ENCODE data around the gene BCAS4.
"Not testable (repeated sequence)": the region's sequence is repeated elsewhere in the genome, so short reads cannot be mapped to it uniquely, and the experiment has no call there.

The BCAS4 gene

GRCh38 chr20:50799176-50799889 lies 4.5 kb downstream of the BCAS4 start:
- no peak for DNase-seq (ENCODE audit: low read depth in 2 of 2)

GRCh38 chr20:50799890-50800550 lies 5.2 kb downstream of the BCAS4 start:
- no peak for DNase-seq (ENCODE audit: low read depth in 2 of 2)

DNA sequence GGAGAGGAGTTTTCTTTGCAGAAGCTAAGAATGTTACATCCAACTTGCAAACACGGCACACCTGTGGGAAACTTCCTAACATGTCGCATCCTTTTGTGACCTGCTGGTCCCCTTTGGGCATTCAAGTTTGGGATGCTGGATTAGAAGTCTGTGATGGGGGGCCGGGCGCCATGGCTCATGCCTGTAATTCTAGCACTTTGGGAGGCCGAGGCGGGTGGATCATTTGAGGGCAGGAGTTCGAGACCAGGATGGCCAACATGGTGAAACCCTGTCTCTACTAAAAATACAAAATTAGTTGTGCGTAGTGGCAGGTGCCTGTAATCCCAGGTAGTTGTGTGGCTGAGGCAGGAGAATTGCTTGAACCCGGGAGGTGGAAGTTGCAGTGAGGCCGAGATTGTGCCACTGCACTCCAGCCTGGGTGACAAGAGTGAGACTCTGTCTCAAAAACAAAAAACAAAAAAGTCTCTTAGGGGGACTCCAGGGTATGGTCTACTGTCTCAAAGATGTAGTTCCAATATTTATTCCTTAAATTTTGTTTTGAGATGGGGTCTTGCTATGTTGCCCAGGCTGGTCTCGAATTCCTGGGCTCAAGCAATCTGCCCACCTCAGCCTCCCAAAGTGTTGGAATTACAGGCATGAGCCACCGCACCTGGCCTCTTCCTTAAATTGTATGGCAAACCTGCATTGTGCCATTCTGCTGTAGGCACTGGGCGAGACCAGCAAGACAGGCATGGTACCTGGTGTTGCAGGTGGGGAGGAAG lies 6.3 kb downstream of the BCAS4 start:
- DNase-seq (ENCODE audit: low read depth in 2 of 2) = not testable (repeated sequence)

GRCh38 chr20:50801747-50802125 lies 6.9 kb downstream of the BCAS4 start:
- no peak for DNase-seq (ENCODE audit: low read depth in 2 of 2)

DNA sequence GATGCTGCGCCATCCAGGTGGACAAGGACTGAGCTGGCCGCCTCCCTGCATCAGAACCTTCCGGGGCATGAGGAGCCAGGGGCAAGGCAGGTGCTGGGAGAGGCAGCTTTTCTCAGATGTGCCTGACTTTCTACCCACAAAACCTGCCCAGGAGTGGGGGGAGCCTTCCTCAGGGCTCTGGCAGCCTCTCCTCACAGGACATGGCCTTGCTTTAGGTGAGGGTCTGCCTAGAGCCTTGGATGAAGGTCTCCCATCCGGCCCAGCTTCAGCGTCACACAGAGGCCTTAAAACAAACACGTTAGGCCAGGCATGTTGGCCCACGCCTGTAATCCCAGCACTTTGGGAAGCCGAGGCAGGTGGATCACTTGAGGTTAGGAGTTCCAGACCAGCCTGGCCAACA lies 7.4 kb downstream of the BCAS4 start:
- DNase-seq (ENCODE audit: low read depth in 2 of 2) = no peak

GRCh38 chr20:50804437-50805348 lies 9.8 kb downstream of the BCAS4 start:
- DNase-seq (ENCODE audit: low read depth in 2 of 2) = no peak

DNA sequence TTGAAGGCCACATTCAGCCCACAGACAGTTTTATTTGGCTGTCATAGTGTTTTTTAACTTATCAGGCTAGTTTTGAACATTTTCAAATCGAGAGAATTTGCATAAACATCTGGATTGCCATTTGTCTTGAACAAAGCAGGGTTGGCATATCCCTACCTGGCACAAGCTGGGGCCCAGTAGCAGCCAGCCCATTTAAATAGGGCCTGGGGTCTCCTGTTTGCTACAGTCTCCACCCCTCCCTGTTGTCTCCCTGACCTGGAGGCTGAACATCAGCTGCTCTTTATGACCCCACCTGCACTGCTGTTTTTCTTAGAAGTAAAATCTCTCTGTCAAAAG lies 10.5 kb downstream of the BCAS4 start:
- no peak for DNase-seq (ENCODE audit: low read depth in 2 of 2)

DNA sequence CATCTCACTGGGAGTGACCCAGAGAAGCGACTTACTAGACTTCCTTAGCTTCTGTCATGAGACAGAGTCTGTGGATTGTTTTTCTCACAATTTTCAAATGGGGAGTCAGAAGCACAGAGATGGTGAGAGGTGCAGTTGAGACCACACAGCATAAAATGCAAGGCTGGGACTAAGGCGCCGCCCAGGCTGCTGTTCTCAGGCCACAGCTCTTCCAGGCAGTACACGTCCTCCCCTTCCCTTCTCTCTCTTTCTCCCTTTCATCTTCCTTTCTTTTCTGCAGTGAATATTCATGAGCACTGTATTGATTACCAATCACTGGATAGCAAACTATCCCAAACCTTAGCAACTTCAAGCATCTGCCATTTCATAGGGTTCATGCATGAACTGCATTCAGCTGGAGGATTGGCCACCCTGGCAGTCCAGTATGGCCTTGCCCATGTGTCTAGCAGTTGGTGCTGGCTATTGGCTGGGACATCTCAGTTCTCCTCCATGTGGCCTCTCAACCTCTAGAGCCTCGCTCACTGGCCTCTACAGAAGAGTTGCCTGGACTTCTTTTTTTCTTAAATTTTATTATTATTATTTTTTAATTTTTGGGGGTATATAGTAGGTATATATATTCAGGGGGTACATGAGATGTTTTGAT lies 11.4 kb downstream of the BCAS4 start:
- no peak for DNase-seq (ENCODE audit: low read depth in 2 of 2)

GRCh38 chr20:50810063-50810462 lies 15.2 kb downstream of the BCAS4 start:
- no peak for DNase-seq (ENCODE audit: low read depth in 2 of 2)

DNA sequence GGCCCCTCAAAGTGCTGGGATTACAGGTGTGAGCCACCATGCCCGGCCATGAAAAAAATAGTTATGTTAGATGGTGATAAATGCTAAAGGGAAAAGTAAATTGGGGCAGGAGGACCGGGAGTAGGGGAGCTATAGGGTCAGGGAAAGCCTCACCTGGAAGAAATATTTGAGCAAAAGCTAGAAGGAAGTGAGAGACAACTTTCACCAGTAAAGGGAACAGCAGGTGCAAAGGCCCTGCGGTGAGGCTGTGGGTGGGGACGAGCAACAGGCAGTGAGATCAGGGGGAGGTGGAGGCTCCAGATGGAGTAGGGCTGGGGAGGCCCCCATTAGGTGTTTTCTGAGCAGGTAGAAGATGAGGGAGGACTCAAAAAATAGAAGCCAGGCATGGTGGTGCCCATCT lies 16.0 kb downstream of the BCAS4 start:
- no peak for DNase-seq (ENCODE audit: low read depth in 2 of 2)

GRCh38 chr20:50813101-50813643 lies 18.3 kb downstream of the BCAS4 start:
- no peak for DNase-seq (ENCODE audit: low read depth in 2 of 2)

DNA sequence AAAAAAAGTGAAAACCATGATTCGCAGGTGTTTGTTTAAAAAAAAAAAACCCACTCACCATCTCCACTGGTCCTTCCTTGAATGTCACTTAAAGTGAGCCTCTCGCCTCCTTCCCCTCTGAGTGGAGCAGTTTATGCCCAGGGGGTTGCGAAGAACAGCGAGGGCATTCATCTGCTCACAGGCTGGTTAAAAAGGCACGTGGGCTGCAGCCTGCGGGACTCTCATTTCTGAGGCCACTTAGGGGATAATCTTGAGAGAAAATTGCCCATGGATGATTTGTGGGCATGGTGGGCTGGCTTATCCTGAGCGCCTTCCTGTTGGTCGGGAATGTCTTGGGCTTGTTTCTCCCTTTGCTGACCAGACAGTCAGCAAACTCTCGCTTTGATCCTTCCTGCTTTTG lies 18.9 kb downstream of the BCAS4 start:
- DNase-seq (ENCODE audit: low read depth in 2 of 2) = no peak

DNA sequence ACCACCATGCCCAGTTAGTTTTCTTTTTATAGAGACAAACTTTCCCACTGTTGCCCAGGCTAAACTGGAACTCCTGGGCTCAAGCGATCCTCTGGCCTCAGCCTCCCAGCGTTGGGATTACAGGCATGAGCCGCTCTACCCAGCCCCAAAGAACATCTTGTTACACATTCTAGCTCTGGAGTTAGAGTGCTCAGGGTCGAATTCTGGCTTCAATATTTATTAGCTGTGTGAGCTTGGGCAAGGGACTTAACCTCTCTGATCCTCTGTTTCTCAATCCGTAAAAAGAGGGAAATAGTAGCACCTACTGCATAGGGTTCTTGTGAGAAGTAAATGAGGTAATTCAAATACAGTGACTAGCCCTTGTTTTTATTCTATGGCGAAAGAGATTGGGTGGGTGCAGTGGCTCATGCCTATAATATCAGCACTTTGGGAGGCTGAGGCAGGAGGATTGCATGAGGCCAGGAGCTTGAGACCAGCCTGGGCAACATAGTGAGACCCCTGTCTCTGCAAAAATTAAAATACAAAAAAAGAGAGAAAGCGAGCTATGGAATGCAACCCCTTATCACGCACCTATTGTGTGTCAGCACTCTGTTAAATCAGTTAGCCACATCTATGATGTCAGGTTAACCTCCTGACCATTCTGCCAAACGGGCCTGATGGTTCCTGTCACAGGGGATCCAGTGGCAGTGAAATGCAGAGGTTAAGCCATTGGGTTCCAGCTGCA lies 19.7 kb downstream of the BCAS4 start:
- DNase-seq (ENCODE audit: low read depth in 2 of 2) = no peak

- DNase-seq (ENCODE audit: low read depth in 2 of 2) = no peak
Observed at GRCh38 chr20:50815162-50815989, 20.5 kb downstream of the BCAS4 start.

DNA sequence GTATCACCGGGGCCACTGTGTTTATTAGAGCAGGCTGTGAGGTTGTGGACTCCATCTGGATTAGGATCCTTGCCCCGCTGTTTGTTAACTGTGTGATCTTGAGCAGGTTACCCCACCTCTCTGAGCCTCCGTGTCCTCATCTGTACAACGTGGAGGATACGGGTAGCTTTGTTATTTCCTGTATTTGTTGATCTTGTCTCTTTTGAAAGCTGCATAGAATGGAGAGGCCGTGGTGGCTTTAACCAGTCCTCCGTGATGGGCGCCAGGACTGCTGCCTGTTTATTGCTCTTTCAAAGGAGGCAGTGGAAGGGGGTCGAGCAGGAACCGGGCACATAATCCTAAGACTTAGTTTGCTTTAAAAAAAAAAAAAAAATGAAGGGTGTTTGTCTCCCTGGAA lies 22.9 kb downstream of the BCAS4 start:
- DNase-seq (ENCODE audit: low read depth in 2 of 2) = no peak

- DNase-seq (ENCODE audit: low read depth in 2 of 2) = no peak
Observed at GRCh38 chr20:50819349-50819748, 24.5 kb downstream of the BCAS4 start.

DNA sequence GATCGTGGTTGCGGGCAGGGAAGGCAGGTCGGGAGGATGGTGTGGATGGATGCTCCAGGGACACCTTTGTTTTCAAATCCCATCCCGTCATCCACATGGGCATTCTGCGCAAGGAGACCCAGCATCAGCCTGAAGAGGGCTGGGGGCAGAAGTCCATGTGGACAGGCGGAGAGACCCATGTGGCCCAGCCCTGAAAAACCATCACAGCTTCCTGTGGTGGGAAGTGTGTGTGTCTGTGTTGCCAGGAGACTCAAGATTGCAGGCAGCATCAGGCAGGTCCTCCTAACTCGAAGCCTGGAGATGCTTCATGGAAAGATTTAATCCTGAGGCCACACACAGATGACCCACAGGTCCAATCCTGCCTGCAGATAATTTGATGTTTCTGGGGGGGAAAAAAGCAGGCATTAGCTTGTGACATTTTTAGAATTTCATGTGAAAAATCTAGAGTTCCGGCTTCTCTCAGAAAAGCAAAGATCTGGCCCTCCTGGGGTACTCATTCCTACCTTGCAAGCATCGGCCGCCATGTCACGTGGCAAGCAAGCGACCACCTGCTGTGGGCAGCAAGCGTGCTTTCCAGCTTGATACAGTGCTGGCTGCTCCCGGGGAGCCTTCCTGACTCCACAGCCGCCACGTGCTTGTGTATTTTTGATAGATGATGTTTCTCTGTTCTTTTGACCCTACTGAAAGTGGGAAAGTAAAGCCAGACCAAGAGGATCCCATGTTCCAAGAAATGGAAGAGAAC lies 25.8 kb downstream of the BCAS4 start:
- DNase-seq (ENCODE audit: low read depth in 2 of 2) = no peak

DNA sequence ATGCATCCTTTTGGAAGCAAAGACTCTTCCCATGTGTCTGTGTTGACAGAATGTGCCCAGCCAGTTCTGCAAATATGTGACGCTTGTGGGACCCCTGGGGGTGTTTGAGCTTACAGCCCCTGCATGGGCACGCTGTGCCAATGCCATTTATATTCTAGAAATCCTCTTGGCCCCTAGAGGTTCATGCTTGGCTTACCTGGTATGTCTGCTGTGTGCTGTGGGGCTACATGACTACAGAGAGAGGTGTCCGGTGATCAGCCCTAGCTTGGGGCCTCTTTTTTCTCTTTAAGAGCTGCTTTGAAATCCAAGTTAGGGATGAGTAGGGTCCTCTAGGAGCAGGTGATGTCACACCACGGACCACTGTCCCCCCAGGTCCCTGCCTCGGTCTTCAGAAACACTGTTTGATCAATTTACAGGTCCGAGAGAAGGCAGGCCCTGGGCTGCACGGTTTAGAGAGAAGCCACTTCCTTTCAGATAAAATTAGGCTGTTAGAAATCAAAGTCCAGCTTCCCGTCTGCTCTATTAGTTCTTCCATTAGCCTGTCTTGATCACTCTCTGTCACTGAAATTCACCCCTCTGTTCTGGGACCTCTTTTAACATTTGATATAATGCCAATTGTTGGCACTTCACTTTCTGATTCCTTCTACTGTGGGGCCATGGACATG lies 26.5 kb downstream of the BCAS4 start:
- no peak for DNase-seq (ENCODE audit: low read depth in 2 of 2)

Measured in stimulated activated CD4-positive, alpha-beta T cell treated with anti-CD3 and anti-CD28 coated beads, Interleukin-1b, Interleukin-23, amount 100 ng/mL, for 1 hour (primary cell).